Breast epithelium (tissue), 3 donors: ENCODE data around the gene BZW2.

Experiments
- POLR2A ChIP-seq: fragments of 450-650 bp; IDR thresholded peaks from one replicate; pipeline ENCODE4 v1.6.1; 2016; ENCODE audit warnings: antibody characterized with exemption, mild to moderate bottlenecking, moderate library complexity
- POLR2AphosphoS5 ChIP-seq, 3 donors: sonication (generic); formaldehyde crosslinking; IDR thresholded peaks; one replicate each; pipeline ENCODE4 v1.6.1; 2017; ENCODE audit warnings: antibody characterized with exemption in 3 of 3
- TF ChIP-seq, protein P1 (sequence below), 3 donors: fragments of 450-650 bp; IDR thresholded peaks; one replicate each; pipeline ENCODE4 v1.5.1; 2016 to 2017; ENCODE audit warnings: antibody characterized with exemption in 3 of 3, mild to moderate bottlenecking in 3 of 3, moderate library complexity in 3 of 3

DNA sequence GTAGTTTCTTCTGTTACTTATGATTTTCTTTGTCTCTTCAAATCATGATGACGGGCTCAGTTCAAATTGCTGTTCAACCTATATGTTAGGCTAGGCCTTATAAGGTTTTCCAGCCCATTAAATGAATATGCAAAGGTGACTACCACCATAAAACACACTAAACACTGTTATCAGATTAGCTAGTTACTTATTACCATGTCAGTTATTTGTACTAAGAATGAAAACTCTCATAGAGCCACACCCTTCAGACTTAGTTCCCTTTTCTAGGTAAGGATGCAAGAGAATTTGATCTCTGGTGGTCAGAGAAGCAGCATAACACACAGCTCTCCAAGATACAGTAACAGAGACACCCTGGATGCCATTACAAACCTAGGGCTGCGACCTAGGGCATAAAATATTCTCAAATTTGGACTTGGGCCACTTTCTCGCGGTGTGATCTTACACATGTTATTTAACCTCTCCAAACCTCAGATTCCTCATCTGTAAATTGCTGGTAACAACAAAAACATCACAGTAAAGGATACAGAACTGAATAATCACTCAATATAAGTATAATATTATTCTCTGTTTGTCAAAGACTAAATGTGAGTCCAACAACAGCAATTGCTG lies 36.0 kb upstream of the BZW2 start:
- TF ChIP-seq POLR2A (no peak), POLR2AphosphoS5 (IDR thresholded peaks at IDR 0.05) (no peak)
- TF ChIP-seq, protein P1, sequence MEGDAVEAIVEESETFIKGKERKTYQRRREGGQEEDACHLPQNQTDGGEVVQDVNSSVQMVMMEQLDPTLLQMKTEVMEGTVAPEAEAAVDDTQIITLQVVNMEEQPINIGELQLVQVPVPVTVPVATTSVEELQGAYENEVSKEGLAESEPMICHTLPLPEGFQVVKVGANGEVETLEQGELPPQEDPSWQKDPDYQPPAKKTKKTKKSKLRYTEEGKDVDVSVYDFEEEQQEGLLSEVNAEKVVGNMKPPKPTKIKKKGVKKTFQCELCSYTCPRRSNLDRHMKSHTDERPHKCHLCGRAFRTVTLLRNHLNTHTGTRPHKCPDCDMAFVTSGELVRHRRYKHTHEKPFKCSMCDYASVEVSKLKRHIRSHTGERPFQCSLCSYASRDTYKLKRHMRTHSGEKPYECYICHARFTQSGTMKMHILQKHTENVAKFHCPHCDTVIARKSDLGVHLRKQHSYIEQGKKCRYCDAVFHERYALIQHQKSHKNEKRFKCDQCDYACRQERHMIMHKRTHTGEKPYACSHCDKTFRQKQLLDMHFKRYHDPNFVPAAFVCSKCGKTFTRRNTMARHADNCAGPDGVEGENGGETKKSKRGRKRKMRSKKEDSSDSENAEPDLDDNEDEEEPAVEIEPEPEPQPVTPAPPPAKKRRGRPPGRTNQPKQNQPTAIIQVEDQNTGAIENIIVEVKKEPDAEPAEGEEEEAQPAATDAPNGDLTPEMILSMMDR (IDR thresholded peaks at IDR 0.05) = no peak
